Esophagus squamous epithelium (tissue), 5 donors: Measurements from ENCODE around the gene PPP2R5C. TPM values are rescaled to one million over a fixed set of nuclear protein-coding genes. Genes with fewer than 3 reads are reported as not detected.

ENCODE experiments used
- DNase-seq: peaks from one replicate; lab custom pipeline; 2025; lab: John Stamatoyannopoulos, UW
- H3K27ac ChIP-seq, 4 donors: fragments of 200-600 bp; sonication (generic); one replicate each; pipeline ENCODE4 v1.5.1; 2016 to 2019; ENCODE audit warnings: mild to moderate bottlenecking in 1 of 4
- H3K27me3 ChIP-seq, 4 donors: fragments of 200-600 bp; sonication (generic); 1 replicate in 3 of 4; 2 replicates in 1 of 4; pipeline versions ENCODE4 v1.5.1 to v1.6.0; 2017 to 2021; ENCODE audit warnings: antibody characterized with exemption in 1 of 4
- H3K36me3 ChIP-seq, 3 donors: fragments of 200-600 bp; sonication (generic); one replicate each; pipeline ENCODE4 v1.5.1; 2016 to 2019
- H3K4me1 ChIP-seq, 3 donors: fragments of 200-600 bp; sonication (generic); one replicate each; pipeline ENCODE4 v1.5.1; 2017 to 2019
- H3K4me3 ChIP-seq, 4 donors: fragments of 200-600 bp; sonication (generic); 1 replicate in 3 of 4; 2 replicates in 1 of 4; pipeline ENCODE4 v1.5.1; 2016 to 2019; ENCODE audit warnings: mild to moderate bottlenecking in 2 of 4, moderate library complexity in 1 of 4
- H3K9me3 ChIP-seq, 3 donors: fragments of 200-600 bp; sonication (generic); one replicate each; pipeline ENCODE4 v1.5.1; 2016 to 2019
- CTCF ChIP-seq, 6 experiments: fragments of 450-650 bp in 4 of 6; fragments of 200-600 bp in 2 of 6; sonication (generic) in 2 of 6; IDR thresholded peaks; one replicate each; pipeline ENCODE4 v1.5.1; 2016 to 2019; ENCODE audit warnings: antibody characterized with exemption in 6 of 6, mild to moderate bottlenecking in 4 of 6, moderate library complexity in 4 of 6
- POLR2A ChIP-seq, 4 donors: fragments of 450-650 bp; IDR thresholded peaks; one replicate each; pipeline ENCODE4 v1.6.1; 2017; ENCODE audit warnings: antibody characterized with exemption in 4 of 4, mild to moderate bottlenecking in 4 of 4, moderate library complexity in 3 of 4
- WGBS, 2 donors: methylation state at CpG; one replicate each; pipeline ENCODE4 v1.1.5; 2018; 5-methylcytosine and 5-hydroxymethylcytosine counted together
- intact Hi-C: fragments of 100-400 bp; cut with DNase I; formaldehyde crosslinking; loops from one replicate; pipeline ENCODE4 v1.15.0; 2022
- total RNA-seq, 4 donors: library from RNA; depleted of rRNA; stranded (reverse); fragments of >200 nt; gene quantifications; one replicate each; pipeline ENCODE4 v1.1.0, GENCODE V29; 2016
- donor health status: DM: yes; HTN: yes; CAD: no.

PPP2R5C gene
- total RNA-seq, 4 donors from 2014 or later: 66.3 to 92.3 (median 83.4) TPM

GRCh38 chr14:101823511-101824120 is 62.1 kb downstream of the PPP2R5C start:
- Histone ChIP-seq H3K27me3 (no peaks in the 10 kb centered on the region), H3K36me3 (peaks cover 0 to 23% (median 0%) of the 10 kb centered on the region in 3 donors), H3K4me1 (peaks cover 5 to 73% (median 21%) of the 10 kb centered on the region in 3 donors), H3K9me3 (no peaks in the 10 kb centered on the region), H3K4me3 (peak overlapping the region in 3 of 4 donors; percentile 15 to 50 (median 28)), H3K27ac (peak overlapping the region; percentile 72 to 91 (median 88))
- DNase-seq: no peak
- 29 to 43% methylated on average over 11 to 12 of the region's 12 CpGs for WGBS, 2 donors
- intact Hi-C loops: no loop called here
- TF ChIP-seq CTCF (IDR thresholded peaks at IDR 0.05) (no peak), POLR2A (IDR thresholded peaks at IDR 0.05) (peak in 1 of 4 donors; percentile 65)

- Histone ChIP-seq H3K4me1 (peaks cover 5 to 73% (median 21%) of the 10 kb centered on the region in 3 donors), H3K36me3 (peaks cover 0 to 25% (median 0%) of the 10 kb centered on the region in 3 donors), H3K9me3 (no peaks in the 10 kb centered on the region), H3K27me3 (no peaks in the 10 kb centered on the region), H3K4me3 (peak overlapping the region in 3 of 4 donors; percentile 15 to 50 (median 28)), H3K27ac (peak overlapping the region; percentile 72 to 91 (median 88))
- 30 to 31% methylated on average over 3 of the region's 3 CpGs for WGBS, 2 donors
- no peak for DNase-seq
- intact Hi-C loops: no loop called here
- TF ChIP-seq CTCF (IDR thresholded peaks at IDR 0.05) (no peak), POLR2A (IDR thresholded peaks at IDR 0.05) (no peak)
These were observed 62.8 kb downstream of the PPP2R5C start for GRCh38 chr14:101824339-101824727.

- DNase-seq: no peak
- 75 to 89% methylated on average over 3 of the region's 3 CpGs for WGBS, 2 donors
- Histone ChIP-seq H3K4me3 (peak overlapping the region in 1 of 4 donors; percentile 50), H3K9me3 (no peaks in the 10 kb centered on the region), H3K27ac (peak overlapping the region; percentile 72 to 91 (median 88)), H3K27me3 (no peaks in the 10 kb centered on the region), H3K36me3 (peaks cover 0 to 22% (median 0%) of the 10 kb centered on the region in 3 donors), H3K4me1 (peaks cover 5 to 82% (median 21%) of the 10 kb centered on the region in 3 donors)
- intact Hi-C loops: no loop called here
- TF ChIP-seq CTCF (IDR thresholded peaks at IDR 0.05): no peak
- TF ChIP-seq POLR2A (IDR thresholded peaks at IDR 0.05): no peak
These were observed 64.3 kb downstream of the PPP2R5C start for GRCh38 chr14:101825797-101826196.

GRCh38 chr14:101826351-101826750 is 64.8 kb downstream of the PPP2R5C start:
- intact Hi-C loops: no loop called here
- Histone ChIP-seq H3K27me3 (no peaks in the 10 kb centered on the region), H3K4me1 (peaks cover 5 to 88% (median 21%) of the 10 kb centered on the region in 3 donors), H3K27ac (peak overlapping the region in 2 of 4 donors; percentile 88), H3K36me3 (peaks cover 0 to 26% (median 0%) of the 10 kb centered on the region in 3 donors), H3K4me3 (no peak overlapping the region), H3K9me3 (no peaks in the 10 kb centered on the region)
- no peak for DNase-seq
- no peak for TF ChIP-seq CTCF (IDR thresholded peaks at IDR 0.05)
- no peak for TF ChIP-seq POLR2A (IDR thresholded peaks at IDR 0.05)

GRCh38 chr14:101827286-101827685 is 65.8 kb downstream of the PPP2R5C start:
- no peak for DNase-seq
- Histone ChIP-seq H3K36me3 (peaks cover 0 to 30% (median 0%) of the 10 kb centered on the region in 3 donors), H3K9me3 (no peaks in the 10 kb centered on the region), H3K27me3 (no peaks in the 10 kb centered on the region), H3K4me3 (no peak overlapping the region), H3K27ac (peak overlapping the region in 1 of 4 donors; percentile 20), H3K4me1 (peaks cover 5 to 80% (median 21%) of the 10 kb centered on the region in 3 donors)
- TF ChIP-seq POLR2A (IDR thresholded peaks at IDR 0.05) (no peak), CTCF (IDR thresholded peaks at IDR 0.05) (no peak)
- 77 to 90% methylated on average over 3 of the region's 3 CpGs for WGBS, 2 donors
- intact Hi-C loops: no loop called here
